Fibroblast of skin of back (primary cell): Measurements from ENCODE around the gene FOLR3.
A peak's percentile ranks its signal among the peaks of the same experiment; 100 is the strongest.
"Not testable (repeated sequence)": the region's sequence is repeated elsewhere in the genome, so short reads cannot be mapped to it uniquely, and the experiment has no call there.

Source experiments
- DNase-seq: peaks from one replicate; pipeline ENCODE4 v3.0.0-alpha.2; 2013

FOLR3 gene

GRCh38 chr11:72124046-72124445 lies 11.5 kb upstream of the FOLR3 start:
- DNase-seq = no peak

GRCh38 chr11:72125956-72126355 lies 9.6 kb upstream of the FOLR3 start:
- DNase-seq = no peak

GRCh38 chr11:72127923-72128322 lies 7.6 kb upstream of the FOLR3 start:
- no peak for DNase-seq

- DNase-seq = no peak
Observed at GRCh38 chr11:72129381-72129780, 6.1 kb upstream of the FOLR3 start.

- no peak for DNase-seq
Observed at GRCh38 chr11:72132646-72133045, 2.9 kb upstream of the FOLR3 start.

- DNase-seq = peak; percentile 51
Observed at GRCh38 chr11:72135891-72136683, 562 bp downstream of the FOLR3 start.

GRCh38 chr11:72136684-72137262 lies 1.2 kb downstream of the FOLR3 start:
- DNase-seq = no peak

- no peak for DNase-seq
Observed at GRCh38 chr11:72138821-72139390, 3.4 kb downstream of the FOLR3 start.

- DNase-seq = no peak
Observed at GRCh38 chr11:72139500-72139899, 4.0 kb downstream of the FOLR3 start.

- DNase-seq = no peak
Observed at GRCh38 chr11:72140661-72141060, 5.1 kb downstream of the FOLR3 start.

GRCh38 chr11:72141066-72141465 lies 5.5 kb downstream of the FOLR3 start:
- DNase-seq = peak; percentile 89

GRCh38 chr11:72142086-72142485 lies 6.6 kb downstream of the FOLR3 start:
- DNase-seq = not testable (repeated sequence)

- DNase-seq = not testable (repeated sequence)
Observed at GRCh38 chr11:72142543-72142942, 7.0 kb downstream of the FOLR3 start.

- DNase-seq = peak; percentile 76
Observed at GRCh38 chr11:72144807-72145565, 9.5 kb downstream of the FOLR3 start.

GRCh38 chr11:72146625-72147024 lies 11.1 kb downstream of the FOLR3 start:
- DNase-seq = no peak

- no peak for DNase-seq
Observed at GRCh38 chr11:72150882-72151281, 15.4 kb downstream of the FOLR3 start.

- not testable (repeated sequence) for DNase-seq
Observed at GRCh38 chr11:72153874-72154273, 18.3 kb downstream of the FOLR3 start.

- no peak for DNase-seq
Observed at GRCh38 chr11:72154816-72155215, 19.3 kb downstream of the FOLR3 start.

- no peak for DNase-seq
Observed at GRCh38 chr11:72155751-72156150, 20.2 kb downstream of the FOLR3 start.

GRCh38 chr11:72157131-72157530 lies 21.6 kb downstream of the FOLR3 start:
- no peak for DNase-seq

GRCh38 chr11:72160319-72160718 lies 24.8 kb downstream of the FOLR3 start:
- DNase-seq = no peak

- DNase-seq = no peak
Observed at GRCh38 chr11:72162891-72163492, 27.5 kb downstream of the FOLR3 start.

GRCh38 chr11:72164187-72164586 lies 28.7 kb downstream of the FOLR3 start:
- DNase-seq = not testable (repeated sequence)
